Amniotic stem cell (primary cell): ENCODE measurements around the gene ZNRD2.

ENCODE experiments used
- DNase-seq: peaks from one replicate; lab custom pipeline; 2025; lab: John Stamatoyannopoulos, UW

The ZNRD2 gene

DNA sequence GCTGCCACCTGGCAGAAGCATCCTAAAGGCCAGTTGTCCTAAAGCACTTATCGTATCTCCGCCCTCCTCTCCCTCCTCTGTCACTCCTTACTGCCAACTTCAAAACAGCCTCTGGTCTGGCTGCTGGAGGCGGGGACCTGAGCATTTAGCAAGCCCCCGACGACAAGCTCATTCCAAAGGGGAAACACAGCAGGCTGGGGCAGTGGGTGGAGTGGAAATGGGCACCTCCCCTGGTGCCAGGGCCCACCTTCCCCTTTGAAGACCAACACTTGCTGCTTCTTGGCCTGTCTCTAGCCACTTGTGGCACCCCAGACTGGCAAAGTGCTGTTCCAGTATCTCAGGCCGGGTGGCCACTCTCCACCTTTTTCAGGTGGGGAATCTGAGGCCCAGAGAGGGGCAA lies 40.1 kb downstream of the ZNRD2 start:
- DNase-seq, result no peak

DNA sequence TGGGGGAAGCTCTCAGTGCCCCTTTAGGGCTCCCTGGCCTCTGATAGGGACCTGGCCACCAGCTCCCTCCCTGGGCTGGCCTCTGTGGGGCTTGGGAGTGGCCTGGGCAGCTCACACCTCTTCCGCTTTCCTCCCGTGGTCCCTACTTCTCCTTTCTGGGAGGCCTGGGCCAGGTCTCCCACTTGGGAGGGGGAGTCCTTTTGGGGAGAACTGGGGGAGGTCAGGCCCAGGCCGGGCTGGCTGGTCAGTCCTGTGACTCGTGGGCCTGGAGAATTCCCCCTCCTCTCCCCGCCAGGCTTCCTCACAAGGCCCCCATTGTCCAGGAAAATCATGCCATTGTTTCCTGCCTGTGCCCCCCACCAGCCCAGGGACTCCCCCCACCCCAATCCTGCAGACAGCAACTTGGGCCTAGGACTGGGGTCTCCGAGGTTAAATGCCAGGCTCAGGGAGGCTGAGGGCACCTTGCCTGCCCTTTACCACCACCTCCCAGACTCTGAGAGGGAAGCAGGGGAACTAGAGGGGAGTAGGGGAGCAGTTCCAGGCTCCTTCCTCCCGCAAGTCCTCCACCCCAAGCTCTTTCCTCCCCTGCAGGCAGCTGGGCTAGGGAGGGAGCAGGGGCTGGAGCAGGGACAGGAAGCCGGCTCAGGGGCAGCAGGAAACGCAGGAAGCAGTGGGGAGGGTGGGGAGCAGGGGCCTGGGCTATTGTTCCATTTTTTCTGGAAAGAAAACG lies 40.9 kb downstream of the ZNRD2 start:
- no peak for DNase-seq

DNA sequence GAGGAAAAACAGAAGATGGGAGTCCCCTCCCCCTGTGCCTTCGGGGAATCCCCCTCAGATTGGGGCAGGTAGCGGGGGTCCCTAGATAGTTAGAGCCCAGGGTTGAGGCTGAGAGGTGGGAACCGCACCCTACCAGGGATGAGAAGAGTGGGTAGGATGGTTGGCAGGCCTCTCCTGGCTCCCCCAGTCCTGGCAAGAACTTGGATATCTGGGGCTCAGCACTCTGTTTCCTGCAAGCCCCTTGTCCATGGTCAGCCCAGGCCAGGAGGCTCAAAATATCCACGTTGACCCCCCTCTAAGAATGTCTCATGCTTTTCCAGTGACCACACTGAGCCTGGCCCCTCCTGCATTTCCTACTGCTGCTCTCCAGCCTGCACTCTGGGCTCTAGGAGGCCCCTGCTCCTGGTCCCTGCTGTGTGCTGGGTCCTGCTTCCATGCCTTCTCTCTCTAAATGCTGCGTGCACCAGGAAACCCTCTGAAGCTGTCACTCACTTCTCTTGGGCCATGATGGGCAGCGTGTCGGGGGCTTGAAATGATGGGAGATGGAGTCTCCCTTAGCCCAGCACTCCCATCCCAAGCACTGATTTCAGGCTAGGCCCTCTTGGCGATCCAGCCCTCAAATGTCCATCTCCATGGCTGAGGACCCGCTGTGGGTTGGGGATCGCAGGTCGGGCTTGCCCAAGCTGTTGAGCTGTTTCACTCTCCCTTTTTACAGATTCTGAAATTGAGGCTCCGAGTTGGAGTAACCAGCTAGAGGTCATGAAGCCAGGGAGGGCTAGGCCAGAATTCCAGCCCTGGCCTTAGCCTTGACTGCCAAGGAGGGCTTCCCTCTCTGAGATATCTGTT lies 41.7 kb downstream of the ZNRD2 start:
- no peak for DNase-seq

DNA sequence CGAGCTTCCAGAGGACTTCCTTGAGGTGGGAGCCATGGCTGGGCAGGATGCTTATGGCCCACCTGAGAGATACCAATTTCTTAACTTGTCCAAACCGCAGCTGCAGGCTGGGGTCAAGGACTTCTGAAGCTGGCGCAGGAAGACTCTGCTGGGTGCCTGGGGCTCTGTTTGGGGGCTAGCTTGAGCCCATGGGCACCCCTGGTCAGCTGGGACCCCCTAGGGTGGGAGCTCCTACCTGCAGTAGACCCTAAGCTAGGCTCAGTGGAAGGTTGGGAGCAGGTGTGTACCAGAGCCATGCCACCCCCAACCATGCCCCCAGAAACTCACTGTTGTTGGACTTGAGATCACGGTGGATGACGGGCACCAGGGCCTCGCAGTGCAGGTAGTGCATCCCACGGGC lies 42.4 kb downstream of the ZNRD2 start:
- no peak for DNase-seq

DNA sequence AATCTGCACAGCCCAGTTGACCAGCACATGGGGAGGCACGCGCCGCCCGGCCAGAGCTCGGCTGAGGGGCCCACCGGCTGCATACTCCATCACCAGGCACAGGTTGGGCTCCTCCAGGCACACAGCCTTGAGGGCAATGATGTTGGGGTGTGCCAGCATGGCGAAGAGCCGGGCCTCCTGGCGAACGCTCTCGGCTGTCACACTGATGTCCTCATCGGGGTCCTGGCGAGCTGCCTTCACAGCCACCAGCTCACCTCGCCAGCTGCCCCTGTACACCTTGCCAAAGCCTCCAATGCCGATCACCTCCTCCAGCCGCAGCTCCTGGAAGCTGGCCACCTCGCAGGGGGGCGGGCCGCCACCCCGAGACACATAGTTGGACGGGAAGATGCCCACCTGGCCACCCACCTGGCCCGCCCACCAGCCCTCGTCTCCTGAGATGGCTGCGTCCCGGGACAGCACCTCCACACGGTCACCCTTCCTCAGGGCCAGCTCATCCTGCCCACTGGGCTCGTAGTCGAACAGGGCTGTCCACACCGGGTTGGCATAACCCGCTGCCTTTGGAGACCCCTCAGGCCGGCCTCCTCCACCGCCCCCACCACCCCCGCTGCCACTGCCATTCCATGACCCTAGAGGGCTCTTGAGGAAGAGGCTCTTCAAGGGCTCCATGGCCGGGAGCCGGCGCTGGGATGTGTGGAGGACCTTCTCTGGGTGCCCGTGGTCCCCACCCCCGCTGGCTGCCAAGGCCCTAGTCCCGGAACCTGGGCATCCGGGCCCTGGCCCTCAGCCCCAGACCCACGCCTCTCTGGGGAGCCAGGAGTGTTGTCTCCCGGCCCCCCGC lies 43.0 kb downstream of the ZNRD2 start:
- DNase-seq, result no peak

DNA sequence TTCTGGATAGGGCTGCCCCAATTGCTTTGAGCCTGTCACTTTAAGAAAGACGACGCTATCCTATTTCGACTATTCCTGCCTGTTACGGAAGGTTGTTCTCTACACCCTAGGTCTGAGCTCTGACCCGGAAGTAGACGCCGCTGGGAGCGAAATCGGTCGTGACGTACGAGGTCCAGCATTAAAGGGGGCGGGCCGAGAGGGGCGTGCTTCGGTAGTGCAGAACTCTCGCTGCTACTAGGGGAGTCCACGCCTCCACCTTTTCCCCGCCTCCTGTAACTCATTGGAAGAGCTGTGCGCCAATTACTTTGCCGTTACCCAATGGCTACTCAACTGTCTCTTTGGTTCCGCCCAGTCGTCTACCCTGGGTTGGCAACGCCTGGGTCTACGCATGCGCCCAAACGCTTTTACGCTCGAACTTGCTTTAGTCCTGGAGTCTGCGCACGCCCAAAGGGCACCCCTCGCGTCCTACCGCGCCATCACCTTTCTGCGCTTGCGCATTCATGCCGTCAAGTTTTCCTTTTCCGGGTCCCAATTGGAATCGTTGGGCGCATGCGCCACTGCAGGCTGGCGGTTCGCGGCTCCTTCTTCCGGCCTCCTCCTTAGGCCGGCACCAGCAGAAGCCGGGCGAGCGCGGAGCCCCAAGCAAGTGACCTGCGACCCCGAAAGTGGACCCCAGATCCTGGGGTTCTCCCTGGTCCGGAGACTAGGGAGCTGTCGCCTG lies 45.1 kb downstream of the ZNRD2 start, which contains the start of gene PCNX3:
Gene PCNX3 (plus strand): TSS at position 548 of the 721 bp plus-strand sequence. CDS start 536 bp downstream, outside the sequence.
- DNase-seq, result peak; percentile 100

DNA sequence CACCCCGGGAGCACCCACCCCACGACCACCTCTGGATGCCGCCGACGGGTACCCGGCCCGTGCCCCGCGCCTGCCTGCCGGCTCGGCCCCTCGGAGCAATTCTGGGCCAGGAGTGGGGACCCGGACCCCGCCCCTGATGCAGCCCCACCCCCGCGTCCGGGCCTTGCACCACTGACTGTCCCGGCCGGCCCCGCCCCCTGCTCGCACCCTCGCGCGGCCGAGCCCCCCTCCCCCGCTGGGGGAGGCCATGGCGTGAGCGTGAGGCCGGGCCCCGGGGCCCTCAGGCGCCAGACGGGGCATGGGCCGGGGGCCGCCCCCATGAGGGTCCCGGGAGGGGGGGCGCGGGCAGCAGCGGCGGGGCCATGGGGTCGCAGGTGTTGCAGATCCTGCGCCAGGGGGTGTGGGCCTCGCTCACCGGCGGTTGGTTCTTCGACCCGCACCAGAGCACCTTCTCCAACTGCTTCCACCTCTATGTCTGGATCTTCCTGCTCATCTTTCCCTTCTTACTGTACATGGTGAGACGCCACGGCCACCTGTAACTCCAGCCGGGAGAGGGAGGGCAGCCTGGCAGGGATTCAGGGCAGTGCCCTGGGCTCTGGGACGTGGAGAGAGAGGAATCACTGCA lies 45.8 kb downstream of the ZNRD2 start:
- DNase-seq, result no peak

DNA sequence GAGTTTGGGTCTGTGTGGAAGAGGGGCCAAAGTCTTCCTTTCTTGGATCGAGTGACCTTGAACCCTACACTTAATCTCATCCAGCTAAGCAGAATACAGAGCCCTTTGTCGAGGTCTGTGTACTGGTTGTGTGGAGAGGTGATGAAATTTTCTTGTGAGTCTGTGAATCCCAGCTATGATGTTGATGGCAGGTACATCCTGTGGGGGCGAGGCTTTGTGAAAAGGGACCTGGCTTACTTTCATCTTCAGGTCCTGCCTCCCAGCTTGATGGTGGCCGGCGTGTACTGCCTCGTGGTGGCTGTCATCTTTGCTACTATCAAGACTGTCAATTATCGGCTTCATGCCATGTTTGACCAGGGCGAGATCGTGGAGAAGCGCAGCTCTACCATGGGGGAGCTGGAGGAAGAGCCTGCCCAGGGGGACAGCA lies 46.3 kb downstream of the ZNRD2 start:
- DNase-seq, result no peak

DNA sequence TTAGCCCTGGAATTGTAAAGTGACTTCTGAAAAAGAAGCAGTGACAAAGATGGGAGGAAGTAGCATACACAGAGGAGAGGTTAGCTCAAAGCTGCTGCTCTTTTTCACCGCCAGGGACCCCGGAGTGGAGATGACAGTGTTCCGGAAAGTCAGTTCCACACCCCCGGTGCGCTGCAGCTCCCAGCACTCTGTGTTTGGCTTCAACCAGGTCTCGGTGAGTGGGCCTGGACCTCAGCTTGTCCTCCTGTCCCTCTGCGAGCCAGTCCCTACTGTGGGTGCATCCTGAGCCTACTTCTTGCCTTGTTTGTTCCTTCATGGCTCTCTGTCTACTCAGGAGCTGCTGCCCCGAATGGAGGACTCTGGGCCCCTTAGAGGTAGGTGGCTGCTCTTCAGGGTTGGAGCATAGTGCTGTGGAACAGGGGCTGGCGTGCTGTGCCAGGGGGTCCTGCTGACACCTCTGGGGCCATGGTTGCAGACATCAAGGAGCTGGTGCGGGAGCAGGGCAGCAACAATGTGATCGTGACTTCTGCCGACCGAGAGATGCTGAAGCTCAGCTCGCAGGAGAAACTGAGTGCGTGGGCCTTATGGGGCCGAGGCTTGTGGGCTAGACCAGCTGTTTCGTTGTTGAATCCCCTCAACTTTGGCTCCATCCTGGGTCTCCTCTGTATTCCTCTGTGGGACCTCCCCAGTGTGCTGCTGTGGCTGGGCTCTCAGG lies 47.0 kb downstream of the ZNRD2 start:
- DNase-seq, result no peak

DNA sequence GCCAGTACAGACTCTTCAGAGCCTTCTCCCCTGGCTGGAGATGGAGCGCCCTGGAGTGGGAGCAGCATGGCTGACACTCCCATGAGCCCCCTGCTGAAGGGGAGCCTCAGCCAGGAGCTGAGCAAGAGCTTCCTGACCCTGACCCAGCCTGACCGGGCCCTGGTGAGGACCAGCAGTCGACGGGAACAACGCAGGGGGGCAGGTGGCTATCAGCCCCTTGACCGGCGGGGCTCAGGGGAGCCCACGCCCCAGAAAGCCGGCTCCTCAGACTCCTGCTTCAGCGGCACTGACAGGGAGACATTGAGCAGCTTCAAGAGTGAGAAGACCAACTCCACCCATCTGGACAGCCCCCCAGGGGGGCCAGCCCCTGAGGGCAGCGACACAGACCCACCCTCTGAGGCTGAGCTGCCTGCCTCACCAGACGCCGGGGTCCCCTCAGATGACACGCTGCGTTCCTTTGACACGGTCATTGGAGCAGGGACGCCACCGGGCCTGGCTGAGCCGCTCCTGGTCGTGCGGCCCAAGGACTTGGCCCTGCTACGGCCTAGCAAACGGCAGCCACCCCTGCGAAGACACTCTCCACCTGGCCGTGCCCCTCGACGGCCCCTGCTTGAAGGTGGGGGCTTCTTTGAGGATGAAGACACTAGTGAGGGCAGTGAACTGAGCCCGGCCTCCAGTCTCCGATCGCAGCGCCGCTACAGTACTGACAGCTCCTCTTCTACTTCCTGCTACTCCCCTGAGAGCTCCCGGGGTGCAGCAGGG lies 47.9 kb downstream of the ZNRD2 start:
- no peak for DNase-seq

DNA sequence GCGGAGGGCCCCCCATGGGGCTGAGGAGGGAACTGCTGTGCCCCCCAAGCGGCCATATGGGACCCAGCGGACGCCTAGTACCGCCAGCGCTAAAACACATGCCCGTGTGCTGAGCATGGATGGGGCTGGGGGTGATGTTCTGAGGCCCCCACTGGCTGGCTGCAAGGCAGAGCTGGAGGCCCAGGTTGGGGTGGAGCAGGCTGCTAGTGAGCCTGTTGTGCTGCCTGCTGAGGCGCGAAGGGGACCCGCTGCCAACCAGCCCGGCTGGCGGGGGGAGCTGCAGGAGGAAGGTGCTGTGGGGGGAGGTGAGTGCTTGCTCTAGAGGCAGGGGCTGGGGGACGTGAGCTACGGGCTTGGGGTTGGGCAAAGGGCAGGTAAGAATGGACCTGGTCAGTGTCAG lies 48.5 kb downstream of the ZNRD2 start:
- no peak for DNase-seq

DNA sequence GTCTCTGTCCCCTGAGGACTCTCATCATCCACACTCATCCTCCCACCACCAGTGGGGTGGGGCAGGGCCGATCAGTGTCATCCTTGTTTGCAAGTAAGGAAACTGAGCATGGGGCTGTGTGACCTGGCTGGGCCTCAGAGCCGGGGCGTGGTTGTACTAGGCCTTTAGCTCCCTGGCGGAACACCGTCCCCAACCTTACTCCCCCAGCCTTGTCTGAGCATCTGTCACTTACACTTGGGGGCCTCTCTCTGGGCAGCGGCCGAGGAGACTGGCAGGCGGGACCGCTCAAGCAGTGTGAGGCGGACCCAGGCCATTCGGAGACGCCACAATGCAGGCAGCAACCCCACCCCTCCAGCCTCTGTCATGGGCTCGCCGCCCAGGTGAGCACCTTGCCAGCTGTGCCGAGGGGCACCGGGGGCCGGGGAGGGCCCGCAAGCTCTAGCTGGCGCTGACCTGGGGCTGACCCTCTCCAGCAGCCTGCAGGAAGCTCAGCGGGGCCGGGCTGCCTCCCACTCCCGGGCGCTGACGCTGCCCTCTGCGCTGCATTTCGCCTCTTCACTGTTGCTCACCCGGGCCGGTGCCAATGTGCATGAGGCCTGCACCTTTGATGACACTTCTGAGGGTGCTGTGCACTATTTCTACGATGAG lies 49.1 kb downstream of the ZNRD2 start:
- DNase-seq, result no peak

DNA sequence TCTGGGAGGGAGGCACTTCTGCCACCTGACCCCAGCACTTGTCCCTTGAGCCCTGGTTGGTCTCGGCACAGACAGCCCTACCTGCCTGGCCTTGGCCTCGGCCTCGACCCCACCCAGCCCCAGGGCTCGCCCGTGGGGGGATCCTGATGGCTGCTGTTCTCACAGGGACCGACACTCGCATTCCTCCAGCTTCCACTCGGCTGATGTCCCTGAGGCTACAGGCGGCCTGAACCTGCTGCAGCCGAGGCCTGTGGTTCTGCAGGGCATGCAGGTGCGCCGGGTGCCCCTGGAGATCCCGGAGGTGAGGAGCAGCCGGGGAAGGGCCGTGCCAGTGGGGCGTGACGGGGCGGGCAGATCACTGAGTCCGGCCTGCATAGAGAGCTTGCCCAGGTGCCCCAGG lies 50.4 kb downstream of the ZNRD2 start:
- DNase-seq, result no peak

DNA sequence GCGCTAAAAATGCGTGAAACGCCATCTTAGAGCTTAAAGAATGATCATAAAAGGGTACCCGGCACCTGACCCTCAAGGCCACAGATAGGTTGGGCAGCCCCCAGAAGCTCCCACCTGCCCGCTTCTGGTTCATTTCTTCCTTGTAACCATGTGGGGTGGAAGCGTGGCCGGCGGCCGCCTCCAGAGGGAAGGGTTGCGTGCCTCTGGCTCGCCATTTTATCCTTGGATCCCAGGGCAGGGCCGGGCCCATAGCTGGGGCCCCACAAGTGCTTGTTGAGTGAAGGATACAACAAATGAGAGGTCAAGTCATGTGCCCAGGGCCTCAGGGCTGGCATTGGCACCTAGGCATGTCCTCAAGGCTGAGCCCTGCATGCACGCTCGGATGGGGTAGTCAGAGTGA lies 51.2 kb downstream of the ZNRD2 start:
- DNase-seq, result no peak
